ENCODE results near the gene WNT2B.

- TF ChIP-seq POLR2A (IDR thresholded peaks at IDR 0.05; ENCODE audit: extremely low read depth, insufficient read length), result no peak
- no peak for TF ChIP-seq CTCF (IDR thresholded peaks at IDR 0.05; ENCODE audit: low read depth, low read length)
- no peak for TF ChIP-seq MAX (IDR thresholded peaks at IDR 0.05; ENCODE audit: low read depth, low read length)
Measured at GRCh38 chr1:112546076-112546475, 37.3 kb downstream of the WNT2B start.
